ENCODE data around the gene PHB1. TPM values are rescaled to one million over a fixed set of nuclear protein-coding genes. Genes with fewer than 3 reads are reported as not detected.

PHB1 gene
- total RNA-seq, 6 experiments from 2014 or later: 235 to 284 (median 262) TPM

- TF ChIP-seq CTCF (IDR thresholded peaks at IDR 0.05): no peak
- Mint-ChIP-seq H3K36me3 (ENCODE audit: low read depth) (peaks cover 4% of the 10 kb centered on the region; the same call in 1 of the 2 replicates), H3K4me3 (peak overlapping the region; percentile 95), H3K27me3 (ENCODE audit: insufficient read depth) (0 out of 2 replicates have a peak, but pooled peaks cover 2% of the 10 kb centered on the region), H3K27ac (peak overlapping the region; percentile 84), H3K4me1 (ENCODE audit: low read depth) (peaks cover 39% of the 10 kb centered on the region), H3K9me3 (no peaks in the 10 kb centered on the region)
- DNase-seq: no peak
These were observed 54.5 kb downstream of the PHB1 start for GRCh38 chr17:49359990-49360795.

GRCh38 chr17:49358641-49359247 lies 55.9 kb downstream of the PHB1 start:
- Mint-ChIP-seq H3K4me1 (ENCODE audit: low read depth) (peaks cover 40% of the 10 kb centered on the region), H3K9me3 (no peaks in the 10 kb centered on the region), H3K4me3 (peak overlapping the region; percentile 41; the same call in 1 of the 2 replicates), H3K27me3 (ENCODE audit: insufficient read depth) (0 out of 2 replicates have a peak, but pooled peaks cover 2% of the 10 kb centered on the region), H3K36me3 (ENCODE audit: low read depth) (peaks cover 4% of the 10 kb centered on the region; the same call in 1 of the 2 replicates), H3K27ac (no peak overlapping the region)
- DNase-seq: no peak
- no peak for TF ChIP-seq CTCF (IDR thresholded peaks at IDR 0.05)

- H3K27ac Mint-ChIP-seq: no peak overlapping the region
- no peaks in the 10 kb centered on the region for H3K9me3 Mint-ChIP-seq
- H3K27me3 Mint-ChIP-seq (ENCODE audit: insufficient read depth): 0 out of 2 replicates have a peak, but pooled peaks cover 1% of the 10 kb centered on the region
- H3K36me3 Mint-ChIP-seq (ENCODE audit: low read depth): peaks cover 8% of the 10 kb centered on the region; the same call in 1 of the 2 replicates
- DNase-seq: no peak
- peaks cover 41% of the 10 kb centered on the region for H3K4me1 Mint-ChIP-seq (ENCODE audit: low read depth)
- no peak overlapping the region for H3K4me3 Mint-ChIP-seq
- no peak for TF ChIP-seq CTCF (IDR thresholded peaks at IDR 0.05)
These were observed 57.2 kb downstream of the PHB1 start for GRCh38 chr17:49357516-49357915.

- Mint-ChIP-seq H3K4me1 (ENCODE audit: low read depth) (peaks cover 37% of the 10 kb centered on the region), H3K4me3 (no peak overlapping the region), H3K27ac (no peak overlapping the region), H3K9me3 (no peaks in the 10 kb centered on the region), H3K36me3 (ENCODE audit: low read depth) (peaks cover 9% of the 10 kb centered on the region; the same call in 1 of the 2 replicates), H3K27me3 (ENCODE audit: insufficient read depth) (no peaks in the 10 kb centered on the region)
- no peak for DNase-seq
- TF ChIP-seq CTCF (IDR thresholded peaks at IDR 0.05): no peak
These were observed 58.4 kb downstream of the PHB1 start for GRCh38 chr17:49356320-49356719.

Other genes starting within 250 kb of the PHB1 start
- gene GNGT2, start 204.3 kb downstream of the PHB1 start, total RNA-seq (2021; fragmentation: NEBNext Ultra II Directional; extraction: Animal tissue kit (Norgen Biotek cat#: 25700)): not detected
- gene ABI3, start 204.2 kb downstream of the PHB1 start, total RNA-seq (2021; fragmentation: NEBNext Ultra II Directional; extraction: Animal tissue kit (Norgen Biotek cat#: 25700)): under 1 TPM in 1 of 6 experiments, not detected in 5; 0.11 TPM
- gene PHOSPHO1, start 184.1 kb downstream of the PHB1 start, total RNA-seq (2021; fragmentation: NEBNext Ultra II Directional; extraction: Animal tissue kit (Norgen Biotek cat#: 25700)): under 1 TPM in 3 of 6 experiments, not detected in 3; 0.13 to 0.17 (median 0.17) TPM
- gene ZNF652, start 52.6 kb downstream of the PHB1 start, total RNA-seq (2021; fragmentation: NEBNext Ultra II Directional; extraction: Animal tissue kit (Norgen Biotek cat#: 25700)): 10 to 100 TPM; 12.0 to 15.5 (median 12.7) TPM
- under 1 TPM in 5 of 6 experiments, not detected in 1; 0.07 to 0.14 (median 0.11) TPM for gene NGFR, start 80.4 kb upstream of the PHB1 start, total RNA-seq (2021; fragmentation: NEBNext Ultra II Directional; extraction: Animal tissue kit (Norgen Biotek cat#: 25700))
- 1 to 10 TPM in 5 of 6 experiments, under 1 TPM in 1; 0.59 to 2.3 (median 1.5) TPM for gene NXPH3, start 161.0 kb upstream of the PHB1 start, total RNA-seq (2021; fragmentation: NEBNext Ultra II Directional; extraction: Animal tissue kit (Norgen Biotek cat#: 25700))

Data from HFFc6 (cell line).